Ovary (tissue), 9 donors: Measurements from ENCODE around the gene ZNF860. TPM values are rescaled to one million over a fixed set of nuclear protein-coding genes. Genes with fewer than 3 reads are reported as not detected.

Experiments
- DNase-seq, 5 donors: peaks; one replicate each; pipeline ENCODE4 v3.0.0-alpha.2; 2019 to 2020
- H3K27ac ChIP-seq, 2 donors: fragments of 200-600 bp; one replicate each; pipeline versions ENCODE4 v1.5.1 to v1.8.0; 2019 to 2022
- H3K27me3 ChIP-seq: fragments of 200-600 bp; one replicate; pipeline ENCODE4 v1.8.0; 2022
- H3K36me3 ChIP-seq: fragments of 200-600 bp; sonication (generic); one replicate; pipeline ENCODE4 v1.5.1; 2019
- H3K4me1 ChIP-seq: one replicate; pipeline ENCODE4 v1.8.1; 2013; ENCODE audit warnings: mild to moderate bottlenecking, moderate library complexity; ENCODE audit not compliant: insufficient read depth
- H3K4me3 ChIP-seq: fragments of 200-600 bp; sonication (generic); one replicate; pipeline ENCODE4 v1.5.1; 2017
- H3K9me3 ChIP-seq, 2 donors: fragments of 200-600 bp in 1 of 2; sonication (generic) in 1 of 2; one replicate each; pipeline versions ENCODE4 v1.5.1 to v1.8.1; 2013 to 2019; ENCODE audit warnings: mild to moderate bottlenecking in 1 of 2, moderate library complexity in 1 of 2
- CTCF ChIP-seq, 3 donors: fragments of 450-650 bp in 2 of 3; fragments of 200-600 bp in 1 of 3; IDR thresholded peaks; one replicate each; pipeline versions ENCODE4 v1.5.1 to v1.8.0; 2016 to 2022; ENCODE audit warnings: antibody characterized with exemption in 3 of 3, mild to moderate bottlenecking in 1 of 3
- EP300 ChIP-seq: sonication (generic); formaldehyde crosslinking; IDR thresholded peaks from one replicate; pipeline ENCODE4 v1.6.1; 2017; ENCODE audit warnings: antibody characterized with exemption
- POLR2A ChIP-seq: fragments of 450-650 bp; IDR thresholded peaks from one replicate; pipeline ENCODE4 v1.6.1; 2017; ENCODE audit warnings: antibody characterized with exemption, mild to moderate bottlenecking, moderate library complexity
- WGBS, 3 donors: extraction: QIAGEN DNeasy Blood & Tissue Kit in 1 of 3; methylation state at CpG; one replicate each; pipeline versions ENCODE4 v1.1.5 to v1.1.7; 2013 to 2017; 5-methylcytosine and 5-hydroxymethylcytosine counted together
- intact Hi-C, 4 donors: fragments of 100-400 bp; cut with DNase I; formaldehyde crosslinking; loops; one replicate each; pipeline versions ENCODE4 v1.11.0 to v1.15.1; 2022 to 2023
- polyA plus RNA-seq, 2 donors: library from polyadenylated mRNA; stranded (reverse); fragments of 200-250 nt in 1 of 2; fragments of 350-450 nt in 1 of 2; fragmentation: Illumina TruSeq in 1 of 2; extraction: RNeasy Lipid Tissue Mini Kit (QIAGEN cat#74804) in 1 of 2; gene quantifications; one replicate each; pipeline ENCODE4 v1.2.3, GENCODE V29; 2013 to 2014
- total RNA-seq, 7 donors: library from RNA; depleted of rRNA in 2 of 7; stranded (reverse); fragments of >200 nt in 2 of 7; fragmentation: NEBNext Ultra II Directional in 3 of 7; extraction: Animal tissue kit (Norgen Biotek cat#: 25700) in 3 of 7; gene quantifications; one replicate each; pipeline versions ENCODE4 v1.1.0 to v1.2.4, GENCODE V29; 2016 to 2023
- donor health status: DM: no; HTN: no; CAD: no; lungs with moderate emphysema.
- donor health status: DM: no; HTN: no; CAD: no.
- donor health status: Bipolar disorder and iron deficiency.
- donor health status: DM: yes; HTN: yes; CAD: no.
- donor health status: DM: no; HTN: no; CAD: no.
- donor health status: DM: yes; HTN: yes; CAD: no.

ZNF860 gene
- total and polyA plus RNA-seq, 9 donors = 0.28 to 1.6 (median 1.1) TPM

- no peak for TF ChIP-seq POLR2A
- TF ChIP-seq CTCF (IDR thresholded peaks at IDR 0.05) = peak; percentile 12 to 69 (median 64)
- intact Hi-C loops = no loop called here
- H3K27ac ChIP-seq = no peak overlapping the region
Observed at GRCh38 chr3:32018757-32019564, 37.4 kb downstream of the ZNF860 start.

GRCh38 chr3:32021155-32021554 lies 39.6 kb downstream of the ZNF860 start:
- TF ChIP-seq EP300 = no peak
- no peak for TF ChIP-seq POLR2A
- TF ChIP-seq CTCF (IDR thresholded peaks at IDR 0.05) = no peak
- Histone ChIP-seq H3K27me3 (no peaks in the 10 kb centered on the region), H3K36me3 (no peaks in the 10 kb centered on the region), H3K4me3 (no peak overlapping the region), H3K4me1 (no peaks in the 10 kb centered on the region), H3K9me3 (no peaks in the 10 kb centered on the region), H3K27ac (no peak overlapping the region)
- 82 to 88% (median 88%) methylated on average over 7 of the region's 7 CpGs for WGBS, 3 donors
- intact Hi-C loops = loop anchor here in 2 of 4 donors (5.0 kb wide), 1 partner anchor 121 kb away; no protein-coding TSS in a partner anchor
- no peak for DNase-seq

More at GRCh38 chr3:32018757-32019564, 37.4 kb downstream of the ZNF860 start:
- DNase-seq = no peak
- Histone ChIP-seq H3K27me3 (no peaks in the 10 kb centered on the region), H3K9me3 (no peaks in the 10 kb centered on the region), H3K36me3 (no peaks in the 10 kb centered on the region), H3K4me3 (no peak overlapping the region), H3K4me1 (no peaks in the 10 kb centered on the region)
- 35 to 49% (median 41%) methylated on average over 5 of the region's 5 CpGs for WGBS, 3 donors

- H3K4me1 ChIP-seq = no peaks in the 10 kb centered on the region
- no peaks in the 10 kb centered on the region for H3K27me3 ChIP-seq
- H3K27ac ChIP-seq = no peak overlapping the region
- intact Hi-C loops = loop anchor here in 2 of 4 donors (5.0 kb wide), 1 partner anchor 121 kb away; no protein-coding TSS in a partner anchor
- TF ChIP-seq EP300 (no peak), CTCF (IDR thresholded peaks at IDR 0.05) (no peak), POLR2A (no peak)
- H3K36me3 ChIP-seq = no peaks in the 10 kb centered on the region
- no peak overlapping the region for H3K4me3 ChIP-seq
- WGBS, 3 donors = 53 to 70% (median 66%) methylated on average over 3 of the region's 3 CpGs
- H3K9me3 ChIP-seq = no peaks in the 10 kb centered on the region
- no peak for DNase-seq
Observed at GRCh38 chr3:32021748-32022147, 40.2 kb downstream of the ZNF860 start.

DNA sequence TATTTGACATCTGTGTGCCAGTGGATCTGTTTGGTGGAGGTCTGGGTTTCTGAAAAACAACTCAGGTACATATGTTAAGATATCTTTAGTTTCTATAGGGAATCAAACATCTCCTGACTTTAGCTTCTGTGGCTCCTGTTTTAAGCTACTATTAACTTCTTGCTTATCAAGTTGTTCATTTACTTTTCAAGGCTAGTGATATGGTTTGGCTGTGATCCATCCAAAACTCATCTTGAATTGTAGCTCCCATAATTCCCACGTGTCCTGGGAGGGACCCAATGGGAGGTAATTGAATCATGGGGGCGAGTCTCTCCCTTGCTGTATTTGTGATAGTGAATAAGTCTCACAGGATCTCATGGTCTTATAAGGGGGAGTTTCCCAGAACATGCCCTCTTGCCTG lies 41.4 kb downstream of the ZNF860 start:
- DNase-seq = no peak
- H3K36me3 ChIP-seq = no peaks in the 10 kb centered on the region
- TF ChIP-seq POLR2A = no peak
- no peak for TF ChIP-seq EP300
- TF ChIP-seq CTCF (IDR thresholded peaks at IDR 0.05) = no peak
- no peak overlapping the region for H3K27ac ChIP-seq
- H3K27me3 ChIP-seq = no peaks in the 10 kb centered on the region
- intact Hi-C loops = loop anchor here in 2 of 4 donors (5.0 kb wide), 1 partner anchor 119 kb away; no protein-coding TSS in a partner anchor
- no peaks in the 10 kb centered on the region for H3K4me1 ChIP-seq
- H3K4me3 ChIP-seq = no peak overlapping the region
- 44 to 63% (median 62%) methylated on average over 2 of the region's 2 CpGs for WGBS, 3 donors
- no peaks in the 10 kb centered on the region for H3K9me3 ChIP-seq
